OCI-LY7 (cell line): ENCODE measurements around the gene CTPS2. TPM values are rescaled to one million over a fixed set of nuclear protein-coding genes. Genes with fewer than 3 reads are reported as not detected.
"Not testable (repeated sequence)": the region's sequence is repeated elsewhere in the genome, so short reads cannot be mapped to it uniquely, and the experiment has no call there.

Experiments
- BruUV-seq: library from RNA; stranded (reverse); fragments of 400-500 nt; replicated peaks from 2 replicates; lab custom pipeline; 2021; lab: Mats Ljungman, UMichigan
- CTCF ChIA-PET: fragments of 300-600 bp; sonication (Branson Sonifier 250); formaldehyde crosslinking; loops from one replicate; lab custom pipeline; 2022; ENCODE audit warnings: antibody characterized with exemption; ENCODE audit not compliant: unreplicated experiment; lab: Charles Lee
- POLR2A ChIA-PET: fragments of 300-600 bp; sonication (Branson Sonifier 250); formaldehyde crosslinking; loops from one replicate; lab custom pipeline; 2022; ENCODE audit warnings: antibody characterized with exemption; lab: Charles Lee
- DNase-seq: peaks from one replicate; pipeline ENCODE4 v3.0.0-alpha.2; 2015; ENCODE audit warnings: low spot score
- H2AFZ ChIP-seq: fragments of 200-600 bp; sonication (generic), shearing (Covaris generic); 2 replicates; pipeline ENCODE4 v1.6.1; 2014; ENCODE audit warnings: mild to moderate bottlenecking, antibody characterized with exemption, low read length, moderate library complexity
- H3K27ac ChIP-seq: fragments of 200-600 bp; sonication (generic); 2 replicates; pipeline ENCODE4 v1.5.1; 2014; ENCODE audit warnings: mixed run types, low read depth, mild to moderate bottlenecking, moderate library complexity, low read length, inconsistent platforms; ENCODE audit not compliant: poor library complexity, severe bottlenecking
- H3K36me3 ChIP-seq: fragments of 200-600 bp; sonication (generic); 2 replicates; pipeline ENCODE4 v1.6.1; 2014; ENCODE audit warnings: mild to moderate bottlenecking, antibody characterized with exemption, low read length, moderate library complexity, mixed read lengths; ENCODE audit not compliant: insufficient read depth
- H3K4me1 ChIP-seq: fragments of 200-600 bp; sonication (generic); 2 replicates; pipeline ENCODE4 v1.5.1; 2014; ENCODE audit warnings: mild to moderate bottlenecking, low read length; ENCODE audit not compliant: insufficient read depth, poor library complexity, severe bottlenecking
- H3K4me2 ChIP-seq: fragments of 200-600 bp; sonication (generic); 2 replicates; pipeline ENCODE4 v1.6.1; 2014; ENCODE audit warnings: mild to moderate bottlenecking, low read length
- H3K4me3 ChIP-seq: fragments of 200-600 bp; sonication (generic); 2 replicates; pipeline ENCODE4 v1.5.1; 2014; ENCODE audit warnings: mild to moderate bottlenecking, low read depth, low read length; ENCODE audit not compliant: poor library complexity, severe bottlenecking
- H3K79me2 ChIP-seq: fragments of 200-600 bp; sonication (generic); 2 replicates; pipeline ENCODE4 v1.6.1; 2016; ENCODE audit warnings: low read depth, mild to moderate bottlenecking, low read length, moderate library complexity, mixed read lengths; ENCODE audit not compliant: insufficient read depth
- H3K9me2 ChIP-seq: fragments of 200-600 bp; sonication (generic); 2 replicates; pipeline ENCODE4 v1.6.1; 2016; ENCODE audit warnings: mild to moderate bottlenecking, low read length, mixed read lengths; ENCODE audit not compliant: insufficient read depth
- H3K9me3 ChIP-seq: fragments of 200-600 bp; sonication (generic); 2 replicates; pipeline ENCODE4 v1.6.1; 2014; ENCODE audit warnings: mild to moderate bottlenecking, mixed run types, low read length, mixed read lengths
- H4K20me1 ChIP-seq: fragments of 200-600 bp; sonication (generic); 2 replicates; pipeline ENCODE4 v1.6.1; 2014; ENCODE audit warnings: mild to moderate bottlenecking, antibody characterized with exemption, low read length, moderate library complexity, mixed read lengths; ENCODE audit not compliant: insufficient read depth
- CTCF ChIP-seq: fragments of 200-600 bp; sonication (generic); conservative IDR thresholded peaks from 2 replicates; pipeline ENCODE4 v1.5.1; 2014; ENCODE audit warnings: mild to moderate bottlenecking, antibody characterized with exemption, low read length, moderate library complexity, mixed read lengths
- EZH2phosphoT487 ChIP-seq: fragments of 200-600 bp; sonication (generic); IDR thresholded peaks from 2 replicates; pipeline ENCODE4 v1.6.1; 2018; ENCODE audit warnings: low read depth, borderline replicate concordance, mild to moderate bottlenecking, mixed run types, antibody characterized with exemption, low read length, moderate library complexity, mixed read lengths
- intact Hi-C: fragments of 100-400 bp; cut with micrococcal nuclease; formaldehyde crosslinking; loops from one replicate; pipeline ENCODE4 v1.10.0; 2022; ENCODE audit not compliant: unreplicated experiment
- total RNA-seq, 2 experiments: library from RNA; depleted of rRNA in 1 of 2; stranded (reverse); fragments of >200 nt in 1 of 2; shearing (Covaris generic) in 1 of 2; gene quantifications; 2 replicates each; pipeline ENCODE4 v1.2.3, GENCODE V29; 2014 to 2022

The CTPS2 gene
- total RNA-seq, 2 experiments from 2014 or later: 15.9 to 21.3 TPM

GRCh38 chrX:16606142-16606720 lies 106.2 kb downstream of the CTPS2 start:
- H4K20me1 ChIP-seq: no peaks in the 10 kb centered on the region
- H3K9me3 ChIP-seq: no peaks in the 10 kb centered on the region
- no peaks in the 10 kb centered on the region for H3K79me2 ChIP-seq
- TF ChIP-seq EZH2phosphoT487 (no peak), CTCF (no peak)
- H3K27ac ChIP-seq: no peak overlapping the region
- no peaks in the 10 kb centered on the region; the same call in none of the 2 replicates for H3K36me3 ChIP-seq
- no peak for DNase-seq
- intact Hi-C loops: no loop called here
- H3K9me2 ChIP-seq: no peaks in the 10 kb centered on the region
- H2AFZ ChIP-seq: no peak overlapping the region
- H3K4me1 ChIP-seq: peaks cover 4% of the 10 kb centered on the region
- POLR2A ChIA-PET: no interaction called here
- no TSS peak for BruUV-seq
- H3K4me3 ChIP-seq: no peak overlapping the region
- no peak overlapping the region for H3K4me2 ChIP-seq
- CTCF ChIA-PET: no interaction called here

GRCh38 chrX:16604337-16604736 lies 108.1 kb downstream of the CTPS2 start:
- intact Hi-C loops: no loop called here
- Histone ChIP-seq H3K36me3 (no peaks in the 10 kb centered on the region; the same call in 1 of the 2 replicates), H2AFZ (no peak overlapping the region), H3K4me1 (peaks cover 4% of the 10 kb centered on the region), H3K79me2 (no peaks in the 10 kb centered on the region), H3K9me2 (no peaks in the 10 kb centered on the region), H3K9me3 (no peaks in the 10 kb centered on the region), H3K4me2 (no peak overlapping the region), H3K27ac (no peak overlapping the region), H4K20me1 (no peaks in the 10 kb centered on the region), H3K4me3 (no peak overlapping the region)
- DNase-seq: no peak
- no peak for TF ChIP-seq CTCF
- TF ChIP-seq EZH2phosphoT487: no peak
- CTCF ChIA-PET: no interaction called here
- POLR2A ChIA-PET: interaction anchor here (0.6 kb wide), 1 partner anchor 1003 kb away, joined by 3 read pairs; no protein-coding TSS in a partner anchor
- BruUV-seq: no TSS peak

GRCh38 chrX:16603822-16604221 lies 108.6 kb downstream of the CTPS2 start:
- H3K9me2 ChIP-seq: no peaks in the 10 kb centered on the region
- no peak overlapping the region for H3K27ac ChIP-seq
- BruUV-seq: no TSS peak
- H2AFZ ChIP-seq: no peak overlapping the region
- no peak overlapping the region for H3K4me3 ChIP-seq
- CTCF ChIA-PET: no interaction called here
- intact Hi-C loops: no loop called here
- H3K4me1 ChIP-seq: peaks cover 4% of the 10 kb centered on the region
- no peaks in the 10 kb centered on the region; the same call in 1 of the 2 replicates for H3K36me3 ChIP-seq
- POLR2A ChIA-PET: interaction anchor here (0.6 kb wide), 1 partner anchor 1002 kb away, joined by 3 read pairs; no protein-coding TSS in a partner anchor
- TF ChIP-seq CTCF: no peak
- no peak for TF ChIP-seq EZH2phosphoT487
- no peak overlapping the region for H3K4me2 ChIP-seq
- no peaks in the 10 kb centered on the region for H4K20me1 ChIP-seq
- H3K79me2 ChIP-seq: no peaks in the 10 kb centered on the region
- H3K9me3 ChIP-seq: no peaks in the 10 kb centered on the region
- no peak for DNase-seq

GRCh38 chrX:16603235-16603634 lies 109.2 kb downstream of the CTPS2 start:
- H3K9me2 ChIP-seq, H3K4me2 ChIP-seq, POLR2A ChIA-PET, intact Hi-C loops, H3K27ac ChIP-seq, BruUV-seq, CTCF ChIA-PET, H3K4me1 ChIP-seq, H3K79me2 ChIP-seq, H3K36me3 ChIP-seq, H3K4me3 ChIP-seq, DNase-seq, H2AFZ ChIP-seq, H3K9me3 ChIP-seq, H4K20me1 ChIP-seq: not testable (repeated sequence)
